GM12875 (cell line): ENCODE results near the gene DPP8.

Source experiments
- H3K4me3 ChIP-seq: one replicate; pipeline ENCODE4 v1.5.1; 2011; ENCODE audit warnings: low read depth, low read length, control low read depth
- TF ChIP-seq, protein P1 (sequence below): IDR thresholded peaks from 2 replicates; pipeline ENCODE4 v1.5.1; 2011; ENCODE audit warnings: low read depth, mild to moderate bottlenecking, control low read depth, inconsistent platforms, low read length, moderate library complexity, borderline replicate concordance; ENCODE audit not compliant: insufficient read depth

The DPP8 gene

DNA sequence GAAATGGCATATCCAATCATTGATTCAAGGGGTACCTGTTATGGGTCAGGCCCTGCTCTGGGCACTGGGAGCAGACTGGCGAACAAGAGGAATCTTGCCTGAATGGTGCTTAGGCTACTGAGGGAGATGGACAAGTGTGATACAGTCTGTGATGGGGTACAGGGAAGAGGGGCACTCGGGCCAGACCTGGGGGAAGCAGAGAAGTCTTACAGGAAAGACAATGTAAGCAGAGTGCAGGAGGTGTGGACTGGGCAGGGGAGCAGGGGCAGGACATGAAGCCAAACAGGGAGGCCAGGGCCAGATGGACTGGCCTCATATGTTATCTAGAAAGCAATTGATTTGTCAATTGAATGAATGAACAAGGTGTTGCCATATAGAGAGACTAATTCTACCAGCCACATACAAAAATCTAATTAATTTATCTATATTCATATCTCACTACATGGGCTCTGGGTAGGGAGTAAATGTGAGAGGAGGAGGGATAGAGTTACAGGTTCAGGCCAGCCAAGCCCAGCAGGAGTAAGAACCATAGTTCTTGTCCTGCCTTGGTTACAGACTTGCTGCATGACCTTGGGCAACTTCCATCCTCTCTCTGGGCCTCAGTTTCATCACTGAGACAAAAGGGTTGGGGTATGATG is 91.2 kb downstream of the DPP8 start:
- TF ChIP-seq, protein P1, sequence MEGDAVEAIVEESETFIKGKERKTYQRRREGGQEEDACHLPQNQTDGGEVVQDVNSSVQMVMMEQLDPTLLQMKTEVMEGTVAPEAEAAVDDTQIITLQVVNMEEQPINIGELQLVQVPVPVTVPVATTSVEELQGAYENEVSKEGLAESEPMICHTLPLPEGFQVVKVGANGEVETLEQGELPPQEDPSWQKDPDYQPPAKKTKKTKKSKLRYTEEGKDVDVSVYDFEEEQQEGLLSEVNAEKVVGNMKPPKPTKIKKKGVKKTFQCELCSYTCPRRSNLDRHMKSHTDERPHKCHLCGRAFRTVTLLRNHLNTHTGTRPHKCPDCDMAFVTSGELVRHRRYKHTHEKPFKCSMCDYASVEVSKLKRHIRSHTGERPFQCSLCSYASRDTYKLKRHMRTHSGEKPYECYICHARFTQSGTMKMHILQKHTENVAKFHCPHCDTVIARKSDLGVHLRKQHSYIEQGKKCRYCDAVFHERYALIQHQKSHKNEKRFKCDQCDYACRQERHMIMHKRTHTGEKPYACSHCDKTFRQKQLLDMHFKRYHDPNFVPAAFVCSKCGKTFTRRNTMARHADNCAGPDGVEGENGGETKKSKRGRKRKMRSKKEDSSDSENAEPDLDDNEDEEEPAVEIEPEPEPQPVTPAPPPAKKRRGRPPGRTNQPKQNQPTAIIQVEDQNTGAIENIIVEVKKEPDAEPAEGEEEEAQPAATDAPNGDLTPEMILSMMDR: no peak

DNA sequence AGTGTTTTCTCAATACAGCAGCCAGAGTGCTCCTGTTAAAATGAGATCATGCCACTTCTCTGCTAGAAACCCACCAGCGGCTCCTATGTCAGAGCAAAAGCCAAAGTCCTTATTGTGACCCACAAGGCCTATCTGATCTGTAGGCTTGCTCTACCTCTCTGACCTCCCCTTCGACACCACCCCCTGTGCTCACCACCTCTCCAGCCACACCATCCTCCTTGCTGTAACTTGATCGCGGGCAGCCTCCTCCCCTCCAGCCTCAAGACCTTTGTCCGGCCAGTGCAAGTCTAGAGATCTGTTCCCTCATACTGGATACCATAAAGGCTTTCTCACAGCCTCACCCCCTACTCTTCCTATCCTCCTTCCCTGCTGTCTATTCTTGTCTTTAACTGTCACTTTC is 92.8 kb downstream of the DPP8 start:
- H3K4me3 ChIP-seq: no peak overlapping the region
- TF ChIP-seq, protein P1: no peak

More for the DNA sequence above, 91.2 kb downstream of the DPP8 start:
- H3K4me3 ChIP-seq: no peak overlapping the region

DNA sequence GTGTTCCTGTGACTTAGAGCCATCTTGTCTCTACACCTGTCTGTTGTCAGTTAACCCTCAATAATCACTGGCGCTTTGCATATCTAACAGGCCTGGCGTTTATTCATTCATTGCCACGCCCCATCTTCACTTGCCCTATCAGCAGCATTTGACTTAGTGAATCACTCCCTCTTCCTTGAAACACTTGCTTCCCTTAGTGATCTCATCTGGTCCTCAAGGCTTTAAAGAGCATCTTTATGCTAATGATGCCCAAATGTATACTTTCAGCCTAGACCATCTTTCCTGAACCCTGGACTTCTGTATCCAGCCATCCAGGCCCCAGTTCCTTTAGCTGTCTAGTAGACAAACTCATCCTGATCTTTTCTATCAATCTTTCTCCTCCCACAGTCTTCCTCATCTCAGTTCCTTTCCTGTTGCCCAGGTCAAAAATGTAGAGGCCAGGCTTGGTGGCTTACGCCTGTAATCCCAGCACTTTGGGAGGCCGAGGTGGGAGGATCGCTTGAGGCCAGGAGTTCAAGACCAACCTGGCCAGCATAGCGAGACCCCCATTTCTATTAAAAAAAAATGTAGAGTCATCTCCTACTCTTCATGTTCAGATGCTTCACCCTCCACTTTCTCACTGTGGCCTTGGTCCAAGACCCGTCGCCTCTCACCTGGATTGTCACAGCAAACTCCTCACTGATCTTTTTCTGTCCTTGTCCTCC is 93.4 kb downstream of the DPP8 start:
- TF ChIP-seq, protein P1: no peak
- H3K4me3 ChIP-seq: no peak overlapping the region

DNA sequence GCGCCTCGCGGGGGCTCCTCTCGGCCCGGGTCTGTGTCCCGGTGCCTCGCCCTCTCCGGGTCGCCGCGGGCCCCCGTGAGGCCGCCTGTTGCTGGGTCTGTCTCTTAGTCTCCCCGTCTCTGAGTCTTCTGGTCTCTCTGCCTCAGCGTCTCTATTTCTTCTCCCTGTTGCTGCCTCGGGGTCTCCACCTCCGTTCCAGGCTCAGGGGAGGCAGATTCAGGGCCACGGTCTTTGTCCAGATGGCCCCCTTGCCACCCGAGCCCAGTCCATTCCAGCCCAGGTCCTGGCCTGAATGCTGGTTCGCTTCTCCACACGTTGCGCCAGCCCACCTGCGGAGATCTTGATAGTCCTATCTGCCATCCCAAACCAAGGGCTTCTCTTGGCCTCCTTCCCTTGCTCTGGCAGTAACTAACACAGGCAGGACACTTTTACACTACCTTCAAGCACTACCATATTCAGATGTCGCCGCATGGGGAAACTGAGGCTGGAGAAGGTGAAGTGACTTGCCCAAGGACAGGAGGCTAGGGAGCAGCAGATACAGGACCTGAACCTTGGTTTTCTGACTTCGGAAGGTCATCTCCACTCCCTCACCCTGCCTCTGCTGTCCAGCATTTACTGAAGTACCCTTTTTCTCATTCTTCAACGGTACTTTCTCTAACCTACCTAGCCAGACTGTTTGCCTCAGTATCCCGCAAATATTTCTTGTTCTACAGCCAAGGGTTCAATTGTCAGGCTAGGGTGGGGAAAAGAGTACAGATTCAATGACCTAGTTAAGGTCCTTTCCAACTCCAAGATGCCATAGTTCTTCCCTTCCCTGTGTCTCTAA is 94.1 kb downstream of the DPP8 start:
- no peak overlapping the region for H3K4me3 ChIP-seq
- TF ChIP-seq, protein P1: no peak

DNA sequence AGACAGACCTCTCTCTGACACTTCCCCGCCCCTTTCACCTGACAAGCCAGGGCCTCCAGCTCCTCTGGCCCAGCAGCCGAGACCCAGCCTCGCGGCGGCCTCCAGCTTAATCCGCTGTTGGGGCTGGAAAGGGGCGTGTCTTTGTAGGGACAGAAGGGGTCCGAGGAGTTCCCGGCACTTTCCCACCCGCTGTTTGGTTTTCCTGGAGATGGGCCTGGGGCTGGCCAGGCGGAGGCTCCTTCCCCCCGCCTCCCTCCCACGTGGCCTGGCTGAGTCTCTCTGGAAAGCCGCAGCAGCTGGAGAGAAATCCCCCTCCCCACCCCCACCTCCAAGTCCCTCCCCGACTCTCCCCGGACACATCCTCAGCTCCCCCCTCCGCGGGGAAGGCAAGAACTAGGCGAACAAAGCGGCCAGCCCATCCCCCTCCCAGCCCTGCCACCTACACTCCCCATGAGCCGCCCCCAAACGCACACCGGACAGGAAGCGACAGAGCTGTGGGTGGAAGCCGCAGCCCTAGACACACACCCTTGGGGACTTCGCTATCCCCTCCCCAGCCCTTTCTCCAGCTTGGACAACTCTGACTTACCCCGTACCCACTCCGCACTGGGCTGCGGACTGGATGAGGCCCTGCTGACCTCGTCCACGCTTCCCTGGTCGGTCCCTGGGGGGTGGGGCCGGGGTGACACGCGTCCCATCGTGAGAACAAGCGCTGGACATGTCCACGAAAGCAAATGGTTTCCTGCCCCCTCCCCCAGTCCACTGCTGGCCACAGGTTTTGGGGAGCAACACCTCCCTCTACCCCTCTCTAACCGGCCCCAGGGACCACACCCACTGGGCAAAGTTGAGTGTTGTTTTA is 95.9 kb downstream of the DPP8 start:
- TF ChIP-seq, protein P1: no peak
- peak overlapping the region; percentile 40 for H3K4me3 ChIP-seq

DNA sequence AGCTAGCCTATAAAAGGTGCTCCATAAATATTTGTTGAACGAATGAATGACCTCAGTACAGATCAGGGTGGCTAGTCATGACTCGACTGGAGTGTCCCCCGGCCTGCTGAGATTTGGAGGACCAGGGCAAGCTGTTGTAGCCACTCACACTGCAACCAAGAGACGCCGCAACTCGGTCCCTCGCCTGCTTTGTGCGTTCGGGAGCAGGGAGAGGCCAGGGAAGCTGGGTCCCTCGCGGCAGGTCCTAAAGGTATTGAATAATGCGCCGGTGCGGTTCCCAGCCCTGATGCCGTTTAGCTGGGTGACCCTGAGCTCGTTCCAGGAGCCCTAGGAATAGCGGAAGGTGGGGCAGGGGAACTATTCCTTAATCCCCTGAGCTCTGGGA is 96.5 kb downstream of the DPP8 start:
- TF ChIP-seq, protein P1: no peak
- H3K4me3 ChIP-seq: no peak overlapping the region
